Measurements from ENCODE around the gene L3HYPDH. TPM values are rescaled to one million over a fixed set of nuclear protein-coding genes. Genes with fewer than 3 reads are reported as not detected.

L3HYPDH gene
- total and polyA plus RNA-seq, 2 of the 13 experiments (the other 11 are each of a cell fraction or from before 2014, with no cell fraction given): 30.5 to 36.6 TPM

- TF ChIP-seq KIAA2018 (CRISPR knock-in tag; IDR thresholded peaks at IDR 0.05; ENCODE audit: borderline replicate concordance) (no peak), ZXDC (CRISPR knock-in tag; IDR thresholded peaks at IDR 0.05) (no peak), KAT7 (CRISPR knock-in tag; IDR thresholded peaks at IDR 0.05; ENCODE audit: borderline replicate concordance) (no peak), ELF4 (CRISPR knock-in tag; IDR thresholded peaks at IDR 0.05; ENCODE audit: borderline replicate concordance) (no peak), SMAD1 (CRISPR knock-in tag; IDR thresholded peaks at IDR 0.05; ENCODE audit: borderline replicate concordance, low read depth) (no peak), STAT6 (CRISPR knock-in tag; IDR thresholded peaks at IDR 0.05; ENCODE audit: borderline replicate concordance) (no peak), ZSCAN31 (CRISPR knock-in tag; IDR thresholded peaks at IDR 0.05; ENCODE audit: low read depth) (no peak; the same call in 1 of the 2 replicates), NFE2L2 (IDR thresholded peaks at IDR 0.05; ENCODE audit: low read length) (no peak), ASH2L (IDR thresholded peaks at IDR 0.05; ENCODE audit: insufficient read length, low read depth, low read length) (peak; percentile 41), ZNF432 (CRISPR knock-in tag; IDR thresholded peaks at IDR 0.05; ENCODE audit: borderline replicate concordance) (0 out of 2 replicates have a peak, but pooled peaks have one; percentile 61), MEIS1 (CRISPR knock-in tag; IDR thresholded peaks at IDR 0.05; ENCODE audit: borderline replicate concordance) (no peak; the same call in 1 of the 2 replicates), SALL1 (CRISPR knock-in tag; IDR thresholded peaks at IDR 0.05) (no peak), ZNF713 (CRISPR knock-in tag; IDR thresholded peaks at IDR 0.05) (no peak), TBX2 (CRISPR knock-in tag; IDR thresholded peaks at IDR 0.05; ENCODE audit: borderline replicate concordance) (no peak)
These were observed 19.5 kb downstream of the L3HYPDH start (continued) for GRCh38 chr14:59464486-59465315.
